OCI-M2 (cell line): Measurements from ENCODE around the gene NTN5.

Source experiments
- DNase-seq: peaks from one replicate; lab custom pipeline; 2025; ENCODE audit not compliant: unreplicated experiment; lab: John Stamatoyannopoulos, UW

NTN5 gene

DNA sequence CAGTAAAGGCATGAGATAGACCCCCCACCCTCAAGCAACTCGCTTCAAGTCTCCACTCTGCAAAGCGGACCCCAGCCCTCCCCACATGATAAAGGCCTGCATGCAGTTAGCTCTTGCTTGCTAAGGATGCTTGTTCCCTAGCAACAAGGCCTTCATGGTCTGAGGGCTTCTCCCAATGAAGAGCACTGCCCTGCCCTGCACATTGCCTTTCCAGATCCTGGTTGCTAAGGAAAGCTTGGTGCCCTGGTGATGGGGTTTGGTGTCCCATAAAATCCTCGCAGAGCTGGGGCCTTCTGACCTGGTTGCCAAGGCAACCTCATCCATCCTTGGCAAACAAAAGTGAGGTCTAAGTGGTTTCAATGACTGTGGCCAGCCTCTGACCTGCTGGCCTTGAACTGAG is 41.6 kb downstream of the NTN5 start:
- DNase-seq: no peak

GRCh38 chr19:48630296-48631063 is 42.3 kb downstream of the NTN5 start:
- DNase-seq: no peak

GRCh38 chr19:48629599-48630295 is 43.1 kb downstream of the NTN5 start:
- no peak for DNase-seq

- DNase-seq: no peak
Observed at GRCh38 chr19:48629297-48629598, 43.6 kb downstream of the NTN5 start.

GRCh38 chr19:48628486-48629296 is 44.1 kb downstream of the NTN5 start:
- no peak for DNase-seq

- no peak for DNase-seq
Observed at GRCh38 chr19:48627865-48628314, 44.9 kb downstream of the NTN5 start.

DNA sequence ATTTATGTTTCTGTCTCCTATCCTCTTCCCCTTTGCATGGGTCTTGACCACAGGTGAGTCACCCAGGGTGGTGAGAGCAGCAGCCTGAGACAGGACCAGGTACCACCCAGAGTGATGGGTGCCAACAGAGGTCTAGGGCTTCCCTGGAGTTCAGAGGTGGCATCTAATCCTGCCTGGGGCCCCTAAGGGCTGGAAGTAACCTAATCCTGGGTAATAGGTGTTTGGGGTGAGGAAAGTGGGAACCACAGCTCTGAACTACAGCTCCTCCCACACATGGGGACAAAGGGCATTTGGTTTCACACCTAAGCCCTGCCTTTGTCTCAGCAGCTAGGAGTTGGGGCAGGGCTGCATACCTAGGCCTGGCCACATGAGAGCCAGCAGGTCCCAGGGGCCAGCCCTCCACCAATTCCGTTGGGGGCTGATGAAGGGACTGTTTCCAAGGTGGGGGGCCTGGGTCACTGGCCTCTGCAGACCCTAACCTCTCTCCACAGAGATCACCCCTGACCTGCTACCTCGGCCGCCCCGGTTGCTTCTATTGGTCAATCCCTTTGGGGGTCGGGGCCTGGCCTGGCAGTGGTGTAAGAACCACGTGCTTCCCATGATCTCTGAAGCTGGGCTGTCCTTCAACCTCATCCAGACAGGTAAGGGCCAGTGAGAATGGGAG is 45.5 kb downstream of the NTN5 start:
- no peak for DNase-seq

GRCh38 chr19:48625891-48626327 is 46.9 kb downstream of the NTN5 start:
- no peak for DNase-seq

- no peak for DNase-seq
Observed at GRCh38 chr19:48624791-48625723, 47.8 kb downstream of the NTN5 start.

- DNase-seq: no peak
Observed at GRCh38 chr19:48624067-48624594, 48.7 kb downstream of the NTN5 start.

GRCh38 chr19:48623556-48624066 is 49.2 kb downstream of the NTN5 start:
- DNase-seq: no peak

DNA sequence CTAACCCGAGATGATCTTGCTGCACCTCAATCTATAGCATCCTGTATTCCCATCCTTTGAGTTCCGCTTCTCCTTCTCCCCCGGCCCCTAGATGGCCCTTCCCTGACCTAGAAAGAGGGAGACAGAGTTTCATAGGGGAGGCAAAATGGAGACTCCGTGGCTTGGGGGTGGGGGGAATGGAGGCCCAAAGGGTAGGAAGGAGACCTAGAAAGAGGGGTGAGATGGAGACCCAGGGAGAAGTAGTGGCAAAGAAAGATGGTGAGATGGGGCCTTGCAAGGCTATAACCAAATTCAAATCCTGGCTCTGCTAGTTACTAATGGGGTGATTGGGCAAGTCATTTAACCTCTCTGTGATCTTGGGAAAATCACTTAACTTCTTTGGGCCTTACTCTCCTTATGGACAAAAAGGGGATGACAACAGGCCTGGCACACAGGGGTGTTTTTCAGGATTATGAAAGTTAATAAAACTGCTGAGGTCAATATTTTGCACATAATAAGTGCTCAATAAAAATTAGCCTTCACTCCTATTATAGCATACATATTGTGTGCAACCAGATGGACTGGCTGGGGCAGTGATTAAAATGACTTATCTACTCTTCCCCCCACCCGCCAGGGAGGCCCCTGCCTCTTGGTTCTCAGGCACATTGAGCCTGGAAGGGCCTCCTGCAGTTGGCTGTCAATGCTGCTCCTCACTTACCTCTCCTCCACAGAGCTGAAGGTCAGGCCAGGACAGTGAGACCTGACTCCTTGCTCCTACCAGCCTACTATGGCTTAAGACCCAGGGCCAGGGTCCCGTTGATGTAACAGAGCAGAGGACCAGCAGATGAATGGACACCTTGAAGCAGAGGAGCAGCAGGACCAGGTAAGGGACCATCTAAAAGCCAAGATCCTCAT is 52.9 kb downstream of the NTN5 start:
- DNase-seq: no peak

GRCh38 chr19:48618916-48619691 is 53.7 kb downstream of the NTN5 start, which contains the start of the genes RPL18 and SPHK2:
RPL18 (minus strand) TSS chr19:48619178; CDS start chr19:48619143, 35 bp downstream.
SPHK2 (plus strand) TSS chr19:48619506; CDS start chr19:48620515, 1,009 bp downstream.
- DNase-seq: peak; percentile 97

DNA sequence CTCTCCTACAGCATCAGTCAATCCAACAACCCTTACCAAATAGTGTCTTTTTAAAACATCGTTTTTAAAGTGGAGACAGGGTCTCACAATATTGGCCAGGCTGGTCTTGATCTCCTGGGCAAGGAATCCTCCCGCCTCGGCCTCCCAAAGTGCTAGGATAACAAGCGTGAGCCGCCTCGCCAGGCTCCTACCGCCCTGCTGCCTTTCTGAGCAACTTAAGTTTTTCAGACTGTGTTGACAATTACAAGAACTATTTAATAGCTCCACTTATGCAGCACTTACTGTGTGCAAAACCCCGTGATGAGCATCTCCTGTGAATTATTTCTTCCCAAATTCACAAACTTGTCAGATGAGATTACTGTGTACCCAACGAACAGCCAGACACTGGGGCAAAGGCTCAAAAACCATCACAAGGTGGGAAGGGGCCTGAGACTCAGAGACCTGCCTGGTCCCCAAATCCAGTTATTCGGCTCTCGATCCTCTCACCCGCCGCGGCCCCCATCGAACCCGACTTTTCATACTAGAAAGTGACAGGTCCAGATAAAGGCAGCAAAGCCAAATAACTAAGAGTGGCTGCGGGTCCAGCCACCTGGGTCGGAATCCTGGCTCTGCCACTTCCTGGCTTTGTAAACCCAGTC is 54.4 kb downstream of the NTN5 start:
- no peak for DNase-seq

- no peak for DNase-seq
Observed at GRCh38 chr19:48617146-48617937, 55.5 kb downstream of the NTN5 start.

DNA sequence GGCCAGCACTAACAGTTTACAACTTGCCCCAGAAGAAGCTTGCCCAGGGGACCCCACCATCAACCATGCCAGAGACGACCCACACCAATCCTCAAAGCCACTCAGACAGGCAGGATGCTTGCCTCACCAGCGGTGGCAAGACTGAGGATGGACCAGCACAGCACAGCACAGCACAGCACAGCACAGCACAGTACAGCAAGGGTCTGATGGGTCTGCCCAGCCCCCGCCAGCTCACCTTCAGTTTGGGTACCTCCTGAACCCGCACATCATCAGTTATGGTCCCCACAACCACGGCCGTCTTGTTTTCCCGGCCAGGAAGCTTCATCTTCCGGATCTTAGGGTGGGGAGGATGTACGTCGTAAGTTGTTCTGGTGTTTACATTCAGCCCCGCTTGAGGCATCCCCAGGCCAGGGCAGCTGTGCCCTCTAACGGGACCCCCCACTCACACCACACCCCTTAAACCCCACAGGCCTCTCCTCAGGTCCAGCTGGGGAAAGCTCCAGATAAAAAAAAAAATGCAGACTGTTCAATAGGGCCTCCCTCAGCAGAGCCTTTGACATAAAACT is 56.2 kb downstream of the NTN5 start:
- no peak for DNase-seq
